ENCODE data around the gene KRT77. TPM values are rescaled to one million over a fixed set of nuclear protein-coding genes. Genes with fewer than 3 reads are reported as not detected.

KRT77 gene
- polyA plus RNA-seq, 1 of the 3 experiments (the other 2 are of a cell fraction): not detected

DNA sequence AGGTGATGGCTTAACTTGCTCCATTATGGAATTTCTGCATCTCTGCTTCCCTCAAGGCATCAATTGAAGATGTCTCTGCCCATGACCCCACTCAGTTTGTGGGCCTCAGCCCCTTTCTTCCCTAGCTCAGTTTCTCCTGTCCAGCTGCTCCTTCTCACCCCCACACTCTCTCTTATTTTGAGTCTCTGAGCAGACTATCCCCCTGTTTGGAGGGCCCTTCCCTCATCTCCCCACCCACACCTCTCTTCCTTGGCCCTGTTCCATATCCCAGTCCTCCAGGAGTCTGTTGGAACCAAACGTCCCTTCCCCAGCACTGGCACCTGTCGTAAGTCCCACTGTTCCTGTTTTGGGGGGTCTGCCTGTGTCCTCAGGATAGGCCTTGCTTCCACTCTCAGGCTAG is 14.8 kb downstream of the KRT77 start:
- peaks cover 59% of the 10 kb centered on the region for H3K27me3 ChIP-seq (ENCODE audit: insufficient read depth)
- ChIA-PET CTCF (no interaction called here), POLR2A (no interaction called here)
- H3K79me2 ChIP-seq (ENCODE audit: insufficient read depth): no peaks in the 10 kb centered on the region
- no peak overlapping the region for H3K4me3 ChIP-seq (ENCODE audit: low read depth in 2 of 2, low read length in 1 of 2)
- H4K20me1 ChIP-seq (ENCODE audit: insufficient read depth): no peaks in the 10 kb centered on the region
- TF ChIP-seq, protein P1, sequence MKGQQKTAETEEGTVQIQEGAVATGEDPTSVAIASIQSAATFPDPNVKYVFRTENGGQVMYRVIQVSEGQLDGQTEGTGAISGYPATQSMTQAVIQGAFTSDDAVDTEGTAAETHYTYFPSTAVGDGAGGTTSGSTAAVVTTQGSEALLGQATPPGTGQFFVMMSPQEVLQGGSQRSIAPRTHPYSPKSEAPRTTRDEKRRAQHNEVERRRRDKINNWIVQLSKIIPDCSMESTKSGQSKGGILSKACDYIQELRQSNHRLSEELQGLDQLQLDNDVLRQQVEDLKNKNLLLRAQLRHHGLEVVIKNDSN (IDR thresholded peaks at IDR 0.05; ENCODE audit: borderline replicate concordance, low read depth): no peak
- no peak for TF ChIP-seq SIN3A (IDR thresholded peaks at IDR 0.05; ENCODE audit: borderline replicate concordance, low read depth, low read length)
- no peak for DNase-seq
- H3K27ac ChIP-seq (ENCODE audit: low read depth in 2 of 2, low read length in 1 of 2): no peak overlapping the region
- no peak overlapping the region for H3K9ac ChIP-seq
- no peaks in the 10 kb centered on the region for H3K9me2 ChIP-seq
- peaks cover 0 to 13% of the 10 kb centered on the region in 2 experiments; a peak in 1 of 4 replicates for H3K4me1 ChIP-seq (ENCODE audit: control insufficient read depth in 1 of 2, insufficient read depth in 2 of 2, low read depth in 1 of 2, low read length in 1 of 2)
- no peaks in the 10 kb centered on the region for H3K36me3 ChIP-seq (replicated peaks in 1 of 2; ENCODE audit: control insufficient read depth in 1 of 2, insufficient read depth in 2 of 2, low read length in 1 of 2)
- H3F3A ChIP-seq (replicated peaks; ENCODE audit: insufficient read depth): no peaks in the 10 kb centered on the region
- H3K4me2 ChIP-seq: no peak overlapping the region
- 0% methylated on average over 2 of the region's 2 CpGs for WGBS (ENCODE audit: low lambda C conversion rate)
- H2AFZ ChIP-seq (ENCODE audit: low read depth): no peak overlapping the region
- no peaks in the 10 kb centered on the region for H3K9me3 ChIP-seq

DNA sequence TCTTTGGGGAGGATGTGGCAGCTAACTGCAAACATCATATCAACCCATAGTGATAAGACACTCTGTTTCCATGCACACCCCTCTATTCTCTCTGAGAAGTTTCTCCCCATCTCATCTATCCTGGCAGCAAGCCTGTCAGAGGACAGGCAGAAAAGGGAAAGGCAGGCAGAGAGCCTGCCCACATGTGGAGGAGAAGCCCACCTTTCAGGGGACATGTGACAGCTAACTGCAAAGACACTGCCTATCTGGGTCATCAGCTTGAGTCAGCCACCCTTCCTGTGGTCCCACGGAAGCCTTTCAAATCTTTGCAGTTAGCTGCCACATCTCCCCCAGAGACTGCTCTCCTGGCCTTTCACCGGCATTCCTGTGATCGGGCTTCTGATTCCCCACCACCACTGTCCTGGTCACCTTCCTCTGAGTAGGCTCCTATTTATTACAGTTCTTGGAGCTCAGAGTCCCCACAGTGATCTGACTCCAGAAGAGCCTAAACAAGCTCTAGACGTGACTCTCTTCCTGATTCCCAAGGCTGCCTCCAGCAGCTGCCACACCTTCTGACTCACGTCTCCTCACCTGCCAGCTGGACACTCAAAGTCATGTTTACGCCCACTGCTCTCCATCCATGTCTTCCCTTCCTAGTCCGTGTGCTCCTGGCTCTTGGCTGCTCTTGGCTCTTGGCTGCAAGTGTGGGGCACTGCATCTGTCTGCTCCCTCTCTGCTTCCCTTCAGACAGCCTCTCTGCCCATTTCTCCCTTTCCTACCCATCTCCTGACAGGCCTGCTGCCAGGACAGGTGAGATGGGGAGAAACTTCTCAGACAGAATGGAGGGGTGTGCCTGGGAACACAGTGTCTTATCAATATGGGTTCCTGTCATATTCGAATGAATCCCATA is 15.6 kb downstream of the KRT77 start:
- Histone ChIP-seq H3K36me3 (replicated peaks in 1 of 2; ENCODE audit: control insufficient read depth in 1 of 2, insufficient read depth in 2 of 2, low read length in 1 of 2) (no peaks in the 10 kb centered on the region), H3K9ac (no peak overlapping the region), H3K27ac (ENCODE audit: low read depth in 2 of 2, low read length in 1 of 2) (no peak overlapping the region), H3F3A (replicated peaks; ENCODE audit: insufficient read depth) (no peaks in the 10 kb centered on the region), H3K4me1 (ENCODE audit: control insufficient read depth in 1 of 2, insufficient read depth in 2 of 2, low read depth in 1 of 2, low read length in 1 of 2) (peaks cover 0 to 13% of the 10 kb centered on the region in 2 experiments; a peak in 1 of 4 replicates), H3K27me3 (ENCODE audit: insufficient read depth) (peaks cover 66% of the 10 kb centered on the region), H3K79me2 (ENCODE audit: insufficient read depth) (no peaks in the 10 kb centered on the region), H4K20me1 (ENCODE audit: insufficient read depth) (no peaks in the 10 kb centered on the region), H3K4me3 (ENCODE audit: low read depth in 2 of 2, low read length in 1 of 2) (no peak overlapping the region), H3K9me2 (no peaks in the 10 kb centered on the region), H3K4me2 (no peak overlapping the region), H3K9me3 (no peaks in the 10 kb centered on the region), H2AFZ (ENCODE audit: low read depth) (no peak overlapping the region)
- no peak for DNase-seq
- TF ChIP-seq RFX5 (IDR thresholded peaks at IDR 0.05; ENCODE audit: low read length): no peak
- TF ChIP-seq, protein P2, sequence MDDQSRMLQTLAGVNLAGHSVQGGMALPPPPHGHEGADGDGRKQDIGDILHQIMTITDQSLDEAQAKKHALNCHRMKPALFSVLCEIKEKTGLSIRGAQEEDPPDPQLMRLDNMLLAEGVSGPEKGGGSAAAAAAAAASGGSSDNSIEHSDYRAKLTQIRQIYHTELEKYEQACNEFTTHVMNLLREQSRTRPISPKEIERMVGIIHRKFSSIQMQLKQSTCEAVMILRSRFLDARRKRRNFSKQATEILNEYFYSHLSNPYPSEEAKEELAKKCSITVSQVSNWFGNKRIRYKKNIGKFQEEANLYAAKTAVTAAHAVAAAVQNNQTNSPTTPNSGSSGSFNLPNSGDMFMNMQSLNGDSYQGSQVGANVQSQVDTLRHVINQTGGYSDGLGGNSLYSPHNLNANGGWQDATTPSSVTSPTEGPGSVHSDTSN (IDR thresholded peaks at IDR 0.05): no peak
- TF ChIP-seq, protein P3, sequence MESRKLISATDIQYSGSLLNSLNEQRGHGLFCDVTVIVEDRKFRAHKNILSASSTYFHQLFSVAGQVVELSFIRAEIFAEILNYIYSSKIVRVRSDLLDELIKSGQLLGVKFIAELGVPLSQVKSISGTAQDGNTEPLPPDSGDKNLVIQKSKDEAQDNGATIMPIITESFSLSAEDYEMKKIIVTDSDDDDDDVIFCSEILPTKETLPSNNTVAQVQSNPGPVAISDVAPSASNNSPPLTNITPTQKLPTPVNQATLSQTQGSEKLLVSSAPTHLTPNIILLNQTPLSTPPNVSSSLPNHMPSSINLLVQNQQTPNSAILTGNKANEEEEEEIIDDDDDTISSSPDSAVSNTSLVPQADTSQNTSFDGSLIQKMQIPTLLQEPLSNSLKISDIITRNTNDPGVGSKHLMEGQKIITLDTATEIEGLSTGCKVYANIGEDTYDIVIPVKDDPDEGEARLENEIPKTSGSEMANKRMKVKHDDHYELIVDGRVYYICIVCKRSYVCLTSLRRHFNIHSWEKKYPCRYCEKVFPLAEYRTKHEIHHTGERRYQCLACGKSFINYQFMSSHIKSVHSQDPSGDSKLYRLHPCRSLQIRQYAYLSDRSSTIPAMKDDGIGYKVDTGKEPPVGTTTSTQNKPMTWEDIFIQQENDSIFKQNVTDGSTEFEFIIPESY (IDR thresholded peaks at IDR 0.05; ENCODE audit: borderline replicate concordance, low read depth): no peak
- TF ChIP-seq YY1 (IDR thresholded peaks at IDR 0.05; ENCODE audit: low read depth): no peak
- no peak for TF ChIP-seq CHD2 (IDR thresholded peaks at IDR 0.05; ENCODE audit: low read length, partially characterized antibody)
- TF ChIP-seq EZH2phosphoT487 (IDR thresholded peaks at IDR 0.05; ENCODE audit: borderline replicate concordance, low read depth): no peak
- no peak for TF ChIP-seq MEF2A (IDR thresholded peaks at IDR 0.05; ENCODE audit: borderline replicate concordance, low read depth)
- TF ChIP-seq GATA2 (CRISPR knock-in tag; IDR thresholded peaks at IDR 0.05): no peak
- no peak for TF ChIP-seq TAF1 (IDR thresholded peaks at IDR 0.05; ENCODE audit: borderline replicate concordance, low read depth, low read length)
- TF ChIP-seq POLR2AphosphoS5 (IDR thresholded peaks at IDR 0.05; ENCODE audit: low read depth, low read length): no peak
- TF ChIP-seq, protein P4, sequence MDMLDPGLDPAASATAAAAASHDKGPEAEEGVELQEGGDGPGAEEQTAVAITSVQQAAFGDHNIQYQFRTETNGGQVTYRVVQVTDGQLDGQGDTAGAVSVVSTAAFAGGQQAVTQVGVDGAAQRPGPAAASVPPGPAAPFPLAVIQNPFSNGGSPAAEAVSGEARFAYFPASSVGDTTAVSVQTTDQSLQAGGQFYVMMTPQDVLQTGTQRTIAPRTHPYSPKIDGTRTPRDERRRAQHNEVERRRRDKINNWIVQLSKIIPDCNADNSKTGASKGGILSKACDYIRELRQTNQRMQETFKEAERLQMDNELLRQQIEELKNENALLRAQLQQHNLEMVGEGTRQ (IDR thresholded peaks at IDR 0.05; ENCODE audit: borderline replicate concordance, low read depth, low read length): no peak
- TF ChIP-seq SMC3 (IDR thresholded peaks at IDR 0.05; ENCODE audit: low read depth, low read length): no peak
- TF ChIP-seq RAD21 (IDR thresholded peaks at IDR 0.05; ENCODE audit: low read length): no peak
- 21% methylated on average over 8 of the region's 8 CpGs for WGBS (ENCODE audit: low lambda C conversion rate)
- CTCF ChIA-PET: interaction anchor here (1.0 kb wide), 1 partner anchor 178 kb away, joined by 4 read pairs; no protein-coding TSS in a partner anchor
- POLR2A ChIA-PET: no interaction called here

Data from SK-N-SH (cell line).